GM12878 (cell line): ENCODE data around the gene TNFAIP8L1. TPM values are rescaled to one million over a fixed set of nuclear protein-coding genes. Genes with fewer than 3 reads are reported as not detected.

Experiments used
- ATAC-seq: fragments of 200-7000 bp; cut with Tn5 transposase; 3 replicates; pipeline ENCODE4 v1.9.1; 2020; ENCODE audit warnings: mild to moderate bottlenecking, moderate library complexity
- BruUV-seq: library from RNA; stranded (reverse); fragments of 400-500 nt; replicated peaks from 2 replicates; lab custom pipeline; 2021; lab: Mats Ljungman, UMichigan
- CTCF ChIA-PET: fragments of 300-600 bp; sonication (Branson Sonifier 250); formaldehyde crosslinking; extraction: SDS; loops from one replicate; lab custom pipeline; 2021; ENCODE audit warnings: inconsistent platforms; lab: Yijun Ruan, JAX
- POLR2A ChIA-PET: fragments of 350-600 bp; formaldehyde crosslinking; extraction: SDS; loops from one replicate; lab custom pipeline; 2021; ENCODE audit warnings: inconsistent platforms; lab: Charles Lee
- RAD21 ChIA-PET: fragments of 300-600 bp; sonication (Branson Sonifier 250); formaldehyde crosslinking; loops from one replicate; lab custom pipeline; 2023; ENCODE audit warnings: antibody characterized with exemption; ENCODE audit not compliant: unreplicated experiment; lab: Charles Lee
- SMC1A ChIA-PET: fragments of 300-600 bp; sonication (Branson Sonifier 250); formaldehyde crosslinking; loops from one replicate; lab custom pipeline; 2023; ENCODE audit not compliant: unreplicated experiment, uncharacterized antibody; lab: Charles Lee
- DNase-seq: peaks from one replicate; pipeline ENCODE4 v3.0.0-alpha.2; 2011; ENCODE audit warnings: low read depth, low spot score
- FAIRE-seq: peaks from 3 replicates; lab custom pipeline; 2011; peaks lifted over from hg19 to GRCh38; lab: Jason Lieb, UNC
- H2AFZ ChIP-seq: 2 replicates; pipeline ENCODE4 v1.6.0; 2011; ENCODE audit warnings: low read depth, low read length, control low read depth; ENCODE audit not compliant: control insufficient read depth
- H3K27ac ChIP-seq: 2 replicates; pipeline ENCODE4 v1.5.1; 2011; ENCODE audit warnings: control low read depth; ENCODE audit not compliant: control insufficient read depth, insufficient read depth
- H3K27me3 ChIP-seq, 2 experiments: replicated peaks in 1 of 2; 2 replicates each; pipeline versions ENCODE4 v1.6.0 to v1.6.1; 2011; ENCODE audit warnings: low read length in 1 of 2; ENCODE audit not compliant: control insufficient read depth in 2 of 2, insufficient read depth in 2 of 2
- H3K36me3 ChIP-seq, 2 experiments: 2 replicates each; pipeline ENCODE4 v1.5.1; 2011; ENCODE audit warnings: low read length in 1 of 2; ENCODE audit not compliant: control insufficient read depth in 2 of 2, insufficient read depth in 2 of 2
- H3K4me1 ChIP-seq: 2 replicates; pipeline ENCODE4 v1.6.1; 2011; ENCODE audit warnings: mild to moderate bottlenecking, low read length, moderate library complexity, mixed read lengths; ENCODE audit not compliant: control insufficient read depth, insufficient read depth
- H3K4me2 ChIP-seq: 2 replicates; pipeline ENCODE4 v1.6.0; 2011; ENCODE audit warnings: control low read depth; ENCODE audit not compliant: control insufficient read depth, insufficient read depth
- H3K4me3 ChIP-seq: fragments of 200-600 bp; sonication (generic); 2 replicates; pipeline ENCODE4 v1.5.1; 2016
- H3K79me2 ChIP-seq: 2 replicates; pipeline ENCODE4 v1.6.0; 2011; ENCODE audit warnings: low read length; ENCODE audit not compliant: control insufficient read depth, insufficient read depth
- H3K9ac ChIP-seq: 2 replicates; pipeline ENCODE4 v1.8.0; 2011; ENCODE audit warnings: low read length, control low read depth, mixed read lengths; ENCODE audit not compliant: control insufficient read depth, insufficient read depth
- H3K9me3 ChIP-seq: replicated peaks from 3 replicates; pipeline ENCODE4 v1.5.1; 2011; ENCODE audit warnings: mild to moderate bottlenecking, low read length; ENCODE audit not compliant: control insufficient read depth, insufficient read depth
- H4K20me1 ChIP-seq: 2 replicates; pipeline ENCODE4 v1.6.0; 2011; ENCODE audit not compliant: control insufficient read depth, insufficient read depth
- EP300 ChIP-seq, 2 experiments: fragments of 150-350 bp in 1 of 2; IDR thresholded peaks; 2 replicates each; pipeline ENCODE4 v1.6.1; 2011 to 2012; ENCODE audit warnings: low read depth in 2 of 2, low read length in 2 of 2, borderline replicate concordance in 1 of 2, improper control_type of control experiment in 1 of 2, inconsistent platforms in 1 of 2; ENCODE audit not compliant: control insufficient read depth in 1 of 2
- GATAD2B ChIP-seq: fragments of 450-650 bp; conservative IDR thresholded peaks from 2 replicates; pipeline ENCODE4 v1.6.1; 2017; ENCODE audit warnings: low read depth, mild to moderate bottlenecking, moderate library complexity
- HCFC1 ChIP-seq: fragments of 150-350 bp; IDR thresholded peaks from 2 replicates; pipeline ENCODE4 v1.6.1; 2014; ENCODE audit warnings: low read length
- HDGF ChIP-seq: fragments of 450-650 bp; IDR thresholded peaks from 2 replicates; pipeline ENCODE4 v1.6.1; 2016; ENCODE audit warnings: antibody characterized with exemption
- KAT2A ChIP-seq: conservative IDR thresholded peaks from 2 replicates; pipeline ENCODE4 v1.6.1; 2011; ENCODE audit warnings: low read depth, low read length; ENCODE audit not compliant: control insufficient read depth
- LARP7 ChIP-seq: fragments of 450-650 bp; IDR thresholded peaks from 2 replicates; pipeline ENCODE4 v1.6.1; 2017; ENCODE audit warnings: mild to moderate bottlenecking
- NBN ChIP-seq: fragments of 450-650 bp; IDR thresholded peaks from 2 replicates; pipeline ENCODE4 v1.6.1; 2016
- NRF1 ChIP-seq: conservative IDR thresholded peaks from 2 replicates; pipeline ENCODE4 v1.6.1; 2011; ENCODE audit warnings: mild to moderate bottlenecking, low read depth, low read length, improper control_type of control experiment
- PML ChIP-seq: IDR thresholded peaks from 2 replicates; pipeline ENCODE4 v1.6.1; 2012; ENCODE audit warnings: low read length, inconsistent platforms
- POLR2A ChIP-seq: IDR thresholded peaks from 2 replicates; pipeline ENCODE4 v1.6.1; 2011; ENCODE audit warnings: low read depth, mild to moderate bottlenecking, low read length
- RB1 ChIP-seq: fragments of 450-650 bp; formaldehyde crosslinking; IDR thresholded peaks from 2 replicates; pipeline ENCODE4 v1.6.1; 2017; ENCODE audit warnings: mild to moderate bottlenecking, borderline replicate concordance
- RFX5 ChIP-seq: IDR thresholded peaks from 2 replicates; pipeline ENCODE4 v1.6.1; 2011; ENCODE audit warnings: low read depth, low read length, improper control_type of control experiment
- SIN3A ChIP-seq: IDR thresholded peaks from 2 replicates; pipeline ENCODE4 v1.6.1; 2012; ENCODE audit warnings: low read depth, low read length, improper control_type of control experiment
- SMARCA5 ChIP-seq: fragments of 450-650 bp; IDR thresholded peaks from 2 replicates; pipeline ENCODE4 v1.6.1; 2017; ENCODE audit warnings: mild to moderate bottlenecking
- SMC3 ChIP-seq: IDR thresholded peaks from 2 replicates; pipeline ENCODE4 v1.6.1; 2011; ENCODE audit warnings: low read length, improper control_type of control experiment, borderline replicate concordance
- SUPT20H ChIP-seq: IDR thresholded peaks from 2 replicates; pipeline ENCODE4 v1.6.1; 2011; ENCODE audit warnings: low read depth, mild to moderate bottlenecking, low read length, moderate library complexity, borderline replicate concordance; ENCODE audit not compliant: control insufficient read depth
- TCF12 ChIP-seq: IDR thresholded peaks from 2 replicates; pipeline ENCODE4 v1.6.1; 2011; ENCODE audit warnings: low read depth, mild to moderate bottlenecking, low read length
- ZNF207 ChIP-seq: fragments of 450-650 bp; IDR thresholded peaks from 2 replicates; pipeline ENCODE4 v1.6.1; 2014; ENCODE audit warnings: antibody characterized with exemption, mild to moderate bottlenecking, borderline replicate concordance
- WGBS: methylation state at CpG from one replicate; pipeline ENCODE4 v1.1.6; 2016; ENCODE audit warnings: low lambda C conversion rate; ENCODE audit not compliant: insufficient replicate concordance, insufficient coverage; ENCODE audit errors: missing lambda C conversion rate; 5-methylcytosine and 5-hydroxymethylcytosine counted together
- in situ Hi-C: fragments of 300-500 bp; cut with MboI; formaldehyde crosslinking; loops from 9 replicates; pipeline ENCODE4 v1.14.3; 2018; ENCODE audit warnings: mixed read lengths
- intact Hi-C: fragments of 100-400 bp; cut with micrococcal nuclease; formaldehyde crosslinking; loops from one replicate; pipeline ENCODE4 v1.14.2; 2022; ENCODE audit not compliant: unreplicated experiment
- polyA plus RNA-seq, 11 experiments: library from polyadenylated mRNA; depleted of rRNA in 4 of 11; unstranded in 6 of 11; stranded (reverse) in 5 of 11; fragments of >200 nt; fragmentation: Nextera tagmentation in 4 of 11; fragmentation: Illumina TruSeq in 1 of 11; extraction: Ambion mirVana in 4 of 11; extraction: Trizol in 1 of 11; gene quantifications; 1 replicate in 1 of 11; 2 replicates in 10 of 11; pipeline versions ENCODE4 v1.2.1 to v1.2.3, GENCODE V29; 2011 to 2016; ENCODE audit warnings: inconsistent platforms in 2 of 11, missing spikeins in 2 of 11, low read depth in 1 of 11
- total RNA-seq, 4 experiments: library from RNA; depleted of rRNA in 3 of 4; stranded (reverse); fragments of >200 nt in 3 of 4; fragmentation: Illumina TruSeq in 1 of 4; extraction: Trizol in 1 of 4; gene quantifications; 2 replicates each; pipeline versions ENCODE4 v1.2.1 to v1.2.3, GENCODE V29; 2013 to 2021
- TF ChIP-seq, protein P1 (sequence below): fragments of 450-650 bp; conservative IDR thresholded peaks from 2 replicates; pipeline ENCODE4 v1.6.1; 2017; ENCODE audit warnings: mild to moderate bottlenecking, moderate library complexity
- TF ChIP-seq, protein P2 (sequence below): fragments of 450-650 bp; IDR thresholded peaks from 2 replicates; pipeline ENCODE4 v1.6.1; 2014; ENCODE audit warnings: mild to moderate bottlenecking
- TF ChIP-seq, protein P3 (sequence below): fragments of 150-350 bp; IDR thresholded peaks from 2 replicates; pipeline ENCODE4 v1.6.1; 2014; ENCODE audit warnings: mild to moderate bottlenecking, low read depth, low read length

The TNFAIP8L1 gene
- total and polyA plus RNA-seq, 10 of the 15 experiments (the other 5 are each of a cell fraction or from before 2014, with no cell fraction given), result 0.93 to 12.7 (median 8.6) TPM

DNA sequence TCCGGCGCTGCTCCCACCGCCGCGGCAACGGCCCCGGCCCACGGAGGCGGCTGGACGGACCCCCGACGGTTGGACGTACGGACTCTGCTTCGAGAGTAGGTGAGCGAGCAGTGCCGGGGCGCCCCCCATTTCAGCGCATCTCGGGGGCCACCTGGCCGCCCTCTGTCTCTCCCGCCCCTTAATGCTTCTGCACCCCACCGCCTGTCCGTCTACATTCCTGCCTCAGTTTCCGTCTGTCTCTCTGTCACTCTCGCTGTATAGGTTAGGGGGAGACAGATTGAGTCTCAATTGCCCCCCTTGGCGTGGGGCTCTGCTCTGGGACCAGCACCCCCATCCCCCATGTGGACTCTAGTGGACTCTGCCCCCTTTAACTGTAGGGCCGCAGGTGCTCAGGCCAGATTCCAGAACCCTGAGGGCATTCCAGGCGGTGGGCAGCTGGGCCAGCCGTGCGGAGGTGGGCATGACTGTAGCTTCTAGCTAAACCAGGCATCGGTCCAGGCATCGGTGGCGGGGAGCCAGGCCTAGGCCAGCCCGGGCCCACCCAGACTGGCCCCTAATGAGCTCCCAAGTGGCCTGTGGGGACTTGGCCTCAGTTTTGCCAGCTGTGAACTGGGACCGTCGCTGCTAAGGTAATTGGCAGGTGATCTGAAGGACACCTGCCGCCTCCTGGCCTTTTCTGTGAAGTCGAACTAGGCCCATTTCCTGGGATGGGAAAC is 373 bp downstream of the TNFAIP8L1 start:
- H3K9ac ChIP-seq, result peak overlapping the region; percentile 74
- POLR2A ChIA-PET, result interaction anchor here (0.5 to 1.0 kb wide), 2 partner anchors 30 to 113 kb away, joined by 3 read pairs; partner anchors contain the start of gene MYDGF
- peak overlapping the region; percentile 75 for H3K27ac ChIP-seq
- H3K36me3 ChIP-seq, result no peaks in the 10 kb centered on the region
- CTCF ChIA-PET, result interaction anchor here (1.6 kb wide), 1 partner anchor 64 kb away, joined by 4 read pairs; no protein-coding TSS in a partner anchor
- intact Hi-C loops, result no loop called here
- no peaks in the 10 kb centered on the region for H3K27me3 ChIP-seq
- SMC1A ChIA-PET, result interaction anchor here (0.7 to 2.0 kb wide), 2 partner anchors 11 to 85 kb away, joined by 3 to 5 read pairs; no protein-coding TSS in a partner anchor
- RAD21 ChIA-PET, result interaction anchor here (0.5 kb wide), 1 partner anchor 58 kb away, joined by 4 read pairs; no protein-coding TSS in a partner anchor
- FAIRE-seq (no peak), DNase-seq (no peak), ATAC-seq (no peak; the same call in 1 of the 3 replicates)
- no peaks in the 10 kb centered on the region for H4K20me1 ChIP-seq
- H3K4me1 ChIP-seq, result peaks cover 14% of the 10 kb centered on the region
- no peaks in the 10 kb centered on the region for H3K9me3 ChIP-seq
- BruUV-seq, result TSS peak; percentile 67
- H3K79me2 ChIP-seq, result peaks cover 19% of the 10 kb centered on the region
- in situ Hi-C loops, result loop anchor here (5.0 kb wide), 1 partner anchor 62 kb away; no protein-coding TSS in a partner anchor
- peak overlapping the region; percentile 99 for H3K4me3 ChIP-seq
- WGBS, result 3% methylated on average over 24 of the region's 39 CpGs
- peak overlapping the region; percentile 65 for H3K4me2 ChIP-seq
- peak overlapping the region; percentile 81 for H2AFZ ChIP-seq
- TF ChIP-seq, protein P1, sequence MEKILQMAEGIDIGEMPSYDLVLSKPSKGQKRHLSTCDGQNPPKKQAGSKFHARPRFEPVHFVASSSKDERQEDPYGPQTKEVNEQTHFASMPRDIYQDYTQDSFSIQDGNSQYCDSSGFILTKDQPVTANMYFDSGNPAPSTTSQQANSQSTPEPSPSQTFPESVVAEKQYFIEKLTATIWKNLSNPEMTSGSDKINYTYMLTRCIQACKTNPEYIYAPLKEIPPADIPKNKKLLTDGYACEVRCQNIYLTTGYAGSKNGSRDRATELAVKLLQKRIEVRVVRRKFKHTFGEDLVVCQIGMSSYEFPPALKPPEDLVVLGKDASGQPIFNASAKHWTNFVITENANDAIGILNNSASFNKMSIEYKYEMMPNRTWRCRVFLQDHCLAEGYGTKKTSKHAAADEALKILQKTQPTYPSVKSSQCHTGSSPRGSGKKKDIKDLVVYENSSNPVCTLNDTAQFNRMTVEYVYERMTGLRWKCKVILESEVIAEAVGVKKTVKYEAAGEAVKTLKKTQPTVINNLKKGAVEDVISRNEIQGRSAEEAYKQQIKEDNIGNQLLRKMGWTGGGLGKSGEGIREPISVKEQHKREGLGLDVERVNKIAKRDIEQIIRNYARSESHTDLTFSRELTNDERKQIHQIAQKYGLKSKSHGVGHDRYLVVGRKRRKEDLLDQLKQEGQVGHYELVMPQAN, result peak; percentile 40; the same call in 1 of the 2 replicates
- TF ChIP-seq HDGF (no peak), HCFC1 (no peak), RB1 (0 out of 2 replicates have a peak, but pooled peaks have one; percentile 18), NBN (no peak), TCF12 (0 out of 2 replicates have a peak, but pooled peaks have one; percentile 5), ZNF207 (no peak), RFX5 (no peak), LARP7 (peak; percentile 35; the same call in 1 of the 2 replicates), GATAD2B (0 out of 2 replicates have a peak, but pooled peaks have one; percentile 14), PML (no peak), SIN3A (peak; percentile 72; the same call in 1 of the 2 replicates), SMC3 (no peak), SUPT20H (no peak), NRF1 (no peak), KAT2A (no peak), SMARCA5 (peak; percentile 79), EP300 (IDR thresholded peaks at IDR 0.05; ENCODE audit: borderline replicate concordance in 1 of 2, control insufficient read depth in 1 of 2, low read depth in 2 of 2, low read length in 2 of 2) (no peak), POLR2A (peak; percentile 39; the same call in 1 of the 2 replicates)
- TF ChIP-seq, protein P2, sequence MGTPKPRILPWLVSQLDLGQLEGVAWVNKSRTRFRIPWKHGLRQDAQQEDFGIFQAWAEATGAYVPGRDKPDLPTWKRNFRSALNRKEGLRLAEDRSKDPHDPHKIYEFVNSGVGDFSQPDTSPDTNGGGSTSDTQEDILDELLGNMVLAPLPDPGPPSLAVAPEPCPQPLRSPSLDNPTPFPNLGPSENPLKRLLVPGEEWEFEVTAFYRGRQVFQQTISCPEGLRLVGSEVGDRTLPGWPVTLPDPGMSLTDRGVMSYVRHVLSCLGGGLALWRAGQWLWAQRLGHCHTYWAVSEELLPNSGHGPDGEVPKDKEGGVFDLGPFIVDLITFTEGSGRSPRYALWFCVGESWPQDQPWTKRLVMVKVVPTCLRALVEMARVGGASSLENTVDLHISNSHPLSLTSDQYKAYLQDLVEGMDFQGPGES, result no peak
- TF ChIP-seq, protein P3, sequence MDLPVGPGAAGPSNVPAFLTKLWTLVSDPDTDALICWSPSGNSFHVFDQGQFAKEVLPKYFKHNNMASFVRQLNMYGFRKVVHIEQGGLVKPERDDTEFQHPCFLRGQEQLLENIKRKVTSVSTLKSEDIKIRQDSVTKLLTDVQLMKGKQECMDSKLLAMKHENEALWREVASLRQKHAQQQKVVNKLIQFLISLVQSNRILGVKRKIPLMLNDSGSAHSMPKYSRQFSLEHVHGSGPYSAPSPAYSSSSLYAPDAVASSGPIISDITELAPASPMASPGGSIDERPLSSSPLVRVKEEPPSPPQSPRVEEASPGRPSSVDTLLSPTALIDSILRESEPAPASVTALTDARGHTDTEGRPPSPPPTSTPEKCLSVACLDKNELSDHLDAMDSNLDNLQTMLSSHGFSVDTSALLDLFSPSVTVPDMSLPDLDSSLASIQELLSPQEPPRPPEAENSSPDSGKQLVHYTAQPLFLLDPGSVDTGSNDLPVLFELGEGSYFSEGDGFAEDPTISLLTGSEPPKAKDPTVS, result no peak
